BLaER1 treated with 17β-estradiol and CSF1 and Interleukin-3, amounts not matched to agents 10 nM and 100 nM (cell line): ENCODE results near the gene FAM120A.
A peak's percentile ranks its signal among the peaks of the same experiment; 100 is the strongest.

ENCODE experiments used
- H3K27ac ChIP-seq, 11 experiments: shearing (Covaris generic); formaldehyde crosslinking; 2 replicates each; pipeline ENCODE4 v1.8.1; 2022
- H3K27me3 ChIP-seq, 11 experiments: shearing (Covaris generic); formaldehyde crosslinking; 2 replicates each; pipeline ENCODE4 v1.8.1; 2022
- H3K36me3 ChIP-seq, 11 experiments: shearing (Covaris generic); formaldehyde crosslinking; 2 replicates each; pipeline ENCODE4 v1.8.1; 2022
- H3K4me1 ChIP-seq, 10 experiments: shearing (Covaris generic); formaldehyde crosslinking; 2 replicates each; pipeline ENCODE4 v1.8.1; 2022
- H3K4me2 ChIP-seq, 11 experiments: shearing (Covaris generic); formaldehyde crosslinking; 2 replicates each; pipeline ENCODE4 v1.8.1; 2022
- H3K4me3 ChIP-seq, 10 experiments: shearing (Covaris generic); formaldehyde crosslinking; 2 replicates each; pipeline ENCODE4 v1.8.1; 2022
- H3K9ac ChIP-seq, 11 experiments: shearing (Covaris generic); formaldehyde crosslinking; 2 replicates each; pipeline ENCODE4 v1.8.1; 2022
- H3K9me3 ChIP-seq, 11 experiments: shearing (Covaris generic); formaldehyde crosslinking; replicated peaks in 1 of 11; 2 replicates each; pipeline ENCODE4 v1.8.1; 2022
- H4K20me1 ChIP-seq, 11 experiments: shearing (Covaris generic); formaldehyde crosslinking; 2 replicates each; pipeline ENCODE4 v1.8.1; 2022
- Cebpa-rat ChIP-seq, 11 experiments: shearing (Covaris generic); IDR thresholded peaks; 2 replicates each; pipeline ENCODE4 v1.8.1; 2022

Gene FAM120A

DNA sequence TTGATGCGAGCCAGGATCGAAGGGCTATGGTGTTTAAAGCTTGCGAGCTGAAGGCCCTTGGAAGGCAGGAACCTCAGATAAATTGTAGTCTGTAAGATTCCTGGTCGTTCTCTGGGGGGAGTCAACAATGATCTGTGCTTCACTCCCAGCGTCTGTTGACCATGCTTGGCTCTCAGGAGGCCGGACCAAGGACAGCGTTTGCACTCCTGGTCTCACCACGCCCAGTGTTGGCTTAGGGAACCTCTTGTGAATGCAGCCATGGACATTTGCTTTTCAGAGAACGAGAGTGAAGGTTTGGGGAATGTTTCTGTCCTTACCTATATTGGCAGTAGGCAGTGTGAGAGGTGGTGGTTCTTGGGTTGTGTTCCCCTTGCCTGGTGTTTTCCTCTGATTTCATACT is 62.1 kb downstream of the FAM120A start:
- H4K20me1 ChIP-seq: peaks cover 26 to 83% (median 54%) of the 10 kb centered on the region in 11 experiments; a peak in 19 of 22 replicates

DNA sequence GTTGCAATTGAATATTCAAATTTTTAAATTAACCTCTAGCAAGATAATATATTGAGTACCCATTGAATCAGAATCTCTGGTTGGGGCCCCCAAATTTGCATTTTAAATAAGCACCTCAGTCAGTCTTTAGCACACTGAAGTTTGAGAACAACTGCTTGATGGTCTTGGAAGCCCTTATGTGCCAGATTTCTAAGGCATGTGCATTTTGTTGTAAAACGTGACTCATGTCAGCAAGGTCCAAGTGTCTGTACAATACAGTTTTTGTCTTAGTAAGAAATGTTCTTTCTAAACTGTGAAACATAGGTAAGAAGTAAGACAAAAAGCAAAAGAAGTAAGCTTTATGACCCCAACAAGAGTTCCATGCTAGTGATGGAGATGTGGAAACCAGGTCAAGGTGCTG is 65.8 kb downstream of the FAM120A start:
- H4K20me1 ChIP-seq: peaks cover 23 to 83% (median 76%) of the 10 kb centered on the region in 11 experiments; a peak in 20 of 22 replicates
- peaks cover 75 to 89% (median 83%) of the 10 kb centered on the region in 11 experiments for H3K36me3 ChIP-seq
- no peak for TF ChIP-seq Cebpa-rat (IDR thresholded peaks at IDR 0.05)
- no peak overlapping the region for H3K4me3 ChIP-seq
- no peak overlapping the region for H3K27ac ChIP-seq
- no peak overlapping the region for H3K4me2 ChIP-seq
- H3K4me1 ChIP-seq: peaks cover 0 to 11% (median 3%) of the 10 kb centered on the region in 10 experiments; a peak in 9 of 20 replicates
- no peaks in the 10 kb centered on the region for H3K9me3 ChIP-seq
- H3K9ac ChIP-seq: no peak overlapping the region
- no peaks in the 10 kb centered on the region for H3K27me3 ChIP-seq

More for the DNA sequence above, 62.1 kb downstream of the FAM120A start:
- Histone ChIP-seq H3K27ac (no peak overlapping the region), H3K9ac (no peak overlapping the region), H3K36me3 (peaks cover 49 to 79% (median 66%) of the 10 kb centered on the region in 11 experiments), H3K27me3 (no peaks in the 10 kb centered on the region), H3K4me2 (peak overlapping the region in 1 of 11 experiments; percentile 19; a peak in 1 of 22 replicates), H3K4me1 (peaks cover 5 to 39% (median 15%) of the 10 kb centered on the region in 10 experiments; a peak in 18 of 20 replicates), H3K9me3 (no peaks in the 10 kb centered on the region), H3K4me3 (no peak overlapping the region)
- no peak for TF ChIP-seq Cebpa-rat (IDR thresholded peaks at IDR 0.05)

DNA sequence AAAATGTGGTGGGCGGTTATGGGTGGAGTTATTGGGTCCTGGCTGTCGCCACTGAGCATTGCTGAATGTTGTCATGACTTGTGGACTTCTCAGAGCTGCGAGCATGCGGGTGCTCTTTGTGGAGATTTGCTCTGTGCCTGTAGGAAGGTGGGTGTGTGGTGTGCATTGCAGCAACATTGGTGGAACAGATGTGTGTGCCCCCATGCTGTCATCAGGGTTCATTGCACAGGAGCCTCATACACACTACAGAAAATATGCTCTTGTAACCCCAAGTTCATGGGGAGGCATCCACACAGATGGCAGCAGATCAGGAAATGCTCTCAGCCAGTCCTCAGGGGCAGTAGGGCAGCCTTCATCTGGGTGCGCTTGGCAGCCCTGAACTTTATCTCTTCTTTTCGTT is 69.0 kb downstream of the FAM120A start:
- Histone ChIP-seq H3K4me1 (peaks cover 0 to 6% (median 0%) of the 10 kb centered on the region in 10 experiments; a peak in 2 of 20 replicates), H3K27ac (0 out of 22 replicates have a peak overlapping the region, but pooled peaks of 1 of the 11 experiments have one; percentile 2), H3K27me3 (no peaks in the 10 kb centered on the region), H3K4me2 (no peak overlapping the region), H3K36me3 (peaks cover 84 to 96% (median 91%) of the 10 kb centered on the region in 11 experiments), H3K9me3 (no peaks in the 10 kb centered on the region), H3K9ac (no peak overlapping the region), H3K4me3 (no peak overlapping the region), H4K20me1 (peaks cover 35 to 89% (median 76%) of the 10 kb centered on the region in 11 experiments; a peak in 21 of 22 replicates)
- TF ChIP-seq Cebpa-rat (IDR thresholded peaks at IDR 0.05): no peak

DNA sequence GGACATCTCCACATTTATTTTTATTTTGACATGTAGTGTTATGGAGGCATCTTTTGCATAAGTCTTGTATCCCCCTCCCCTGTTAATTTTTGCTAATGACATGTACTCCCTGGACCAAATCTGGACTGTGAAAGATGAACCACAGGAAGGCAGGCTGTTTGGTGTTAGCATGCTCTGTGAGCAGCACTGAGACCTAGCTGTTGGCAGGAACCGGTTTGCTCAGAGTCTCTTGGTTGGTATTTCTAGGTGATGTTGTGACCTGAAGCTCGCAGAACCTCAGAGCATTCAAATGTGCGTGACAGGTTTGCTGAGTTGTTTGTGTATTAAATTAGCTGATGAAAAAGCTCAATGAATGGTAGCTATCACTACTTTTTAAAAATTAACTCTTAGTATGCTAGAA is 71.3 kb downstream of the FAM120A start:
- peaks cover 0 to 6% (median 0%) of the 10 kb centered on the region in 10 experiments; a peak in 2 of 20 replicates for H3K4me1 ChIP-seq
- TF ChIP-seq Cebpa-rat (IDR thresholded peaks at IDR 0.05): no peak
- H3K27me3 ChIP-seq: no peaks in the 10 kb centered on the region
- H3K9ac ChIP-seq: no peak overlapping the region
- H3K36me3 ChIP-seq: peaks cover 94 to 100% (median 95%) of the 10 kb centered on the region in 11 experiments
- H3K4me2 ChIP-seq: no peak overlapping the region
- no peak overlapping the region for H3K4me3 ChIP-seq
- peaks cover 37 to 97% (median 86%) of the 10 kb centered on the region in 11 experiments for H4K20me1 ChIP-seq
- H3K9me3 ChIP-seq: no peaks in the 10 kb centered on the region
- no peak overlapping the region for H3K27ac ChIP-seq

DNA sequence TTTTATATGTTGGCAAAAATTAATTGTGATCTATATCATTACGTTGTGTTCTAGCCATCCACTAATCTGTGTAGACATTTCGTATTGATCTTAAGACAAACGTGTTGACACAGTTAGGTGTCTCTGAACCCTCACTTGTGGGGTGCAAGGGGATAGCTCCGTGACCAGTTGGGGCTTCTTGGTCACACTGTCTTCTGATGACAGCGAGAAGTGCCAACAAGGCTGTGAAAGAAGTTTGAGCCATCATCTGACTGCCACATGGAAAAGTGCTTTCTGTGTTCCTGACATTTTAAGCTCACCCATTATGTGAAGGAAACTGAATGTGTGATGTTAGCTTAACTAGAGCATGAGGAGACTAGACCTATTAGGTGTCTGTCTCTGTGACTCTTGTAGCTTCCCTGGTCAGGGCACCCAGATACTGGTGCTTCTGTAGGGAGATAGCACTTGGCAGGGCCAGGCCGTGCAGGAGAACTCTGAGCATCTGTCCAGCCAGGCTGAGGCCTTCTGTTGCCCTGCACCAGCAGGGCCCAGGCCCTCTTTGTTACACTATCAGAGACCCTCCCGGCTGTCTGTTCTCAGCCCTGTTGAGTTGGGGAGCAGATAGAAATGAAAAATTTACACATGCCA is 72.1 kb downstream of the FAM120A start:
- no peaks in the 10 kb centered on the region for H3K27me3 ChIP-seq
- H4K20me1 ChIP-seq: peaks cover 28 to 97% (median 77%) of the 10 kb centered on the region in 11 experiments
- H3K27ac ChIP-seq: no peak overlapping the region
- no peaks in the 10 kb centered on the region for H3K9me3 ChIP-seq
- no peak overlapping the region for H3K4me2 ChIP-seq
- TF ChIP-seq Cebpa-rat (IDR thresholded peaks at IDR 0.05): no peak
- no peak overlapping the region for H3K4me3 ChIP-seq
- peaks cover 94 to 100% (median 95%) of the 10 kb centered on the region in 11 experiments for H3K36me3 ChIP-seq
- H3K4me1 ChIP-seq: peaks cover 0 to 6% (median 0%) of the 10 kb centered on the region in 10 experiments; a peak in 2 of 20 replicates
- no peak overlapping the region for H3K9ac ChIP-seq

DNA sequence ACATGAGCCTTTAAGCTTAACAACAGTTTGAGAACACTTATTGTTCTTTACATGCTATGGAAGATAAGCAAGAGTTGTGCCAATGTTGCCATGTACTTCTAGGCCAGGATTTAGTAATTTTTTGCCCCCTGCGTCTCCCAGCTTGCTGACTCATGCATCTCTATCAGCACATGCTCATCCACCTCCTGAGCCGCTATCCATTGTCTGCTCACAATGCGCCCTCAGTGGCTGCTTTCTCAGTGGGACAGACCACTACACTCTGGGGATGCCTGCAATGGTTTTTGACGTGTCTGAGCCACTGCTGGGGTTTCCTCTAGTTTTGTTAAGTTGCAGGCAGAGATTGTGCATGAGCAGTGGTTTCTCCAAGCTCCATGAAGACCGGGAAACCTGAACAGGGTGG is 74.0 kb downstream of the FAM120A start:
- no peak overlapping the region for H3K27ac ChIP-seq
- no peaks in the 10 kb centered on the region for H3K9me3 ChIP-seq
- no peak for TF ChIP-seq Cebpa-rat (IDR thresholded peaks at IDR 0.05)
- H3K27me3 ChIP-seq: no peaks in the 10 kb centered on the region
- peaks cover 28 to 88% (median 65%) of the 10 kb centered on the region in 11 experiments for H4K20me1 ChIP-seq
- H3K4me3 ChIP-seq: no peak overlapping the region
- H3K4me2 ChIP-seq: 0 out of 22 replicates have a peak overlapping the region, but pooled peaks of 1 of the 11 experiments have one; percentile 6
- peaks cover 0 to 6% (median 0%) of the 10 kb centered on the region in 10 experiments; a peak in 2 of 20 replicates for H3K4me1 ChIP-seq
- no peak overlapping the region for H3K9ac ChIP-seq
- peaks cover 92 to 100% (median 96%) of the 10 kb centered on the region in 11 experiments for H3K36me3 ChIP-seq

DNA sequence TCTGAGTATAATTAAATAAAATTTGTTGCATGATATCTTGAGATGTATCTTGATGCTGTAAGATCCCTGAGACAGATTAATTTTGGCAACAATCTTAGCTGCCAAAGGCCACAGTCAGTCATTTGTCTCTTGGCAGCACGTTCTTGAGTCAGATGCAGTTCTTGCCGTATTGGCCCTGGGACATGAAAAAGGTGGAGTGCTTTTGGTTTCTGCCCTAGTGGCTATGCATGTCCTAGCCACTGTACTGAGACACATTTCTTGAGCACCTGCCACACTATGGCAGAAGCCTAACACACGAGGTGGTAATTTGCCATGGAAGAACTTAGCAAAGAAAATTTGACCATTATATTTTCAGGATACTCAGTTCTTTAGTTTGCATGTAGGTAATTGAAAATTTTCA is 79.9 kb downstream of the FAM120A start:
- H3K36me3 ChIP-seq: peaks cover 96 to 100% (median 99%) of the 10 kb centered on the region in 11 experiments

DNA sequence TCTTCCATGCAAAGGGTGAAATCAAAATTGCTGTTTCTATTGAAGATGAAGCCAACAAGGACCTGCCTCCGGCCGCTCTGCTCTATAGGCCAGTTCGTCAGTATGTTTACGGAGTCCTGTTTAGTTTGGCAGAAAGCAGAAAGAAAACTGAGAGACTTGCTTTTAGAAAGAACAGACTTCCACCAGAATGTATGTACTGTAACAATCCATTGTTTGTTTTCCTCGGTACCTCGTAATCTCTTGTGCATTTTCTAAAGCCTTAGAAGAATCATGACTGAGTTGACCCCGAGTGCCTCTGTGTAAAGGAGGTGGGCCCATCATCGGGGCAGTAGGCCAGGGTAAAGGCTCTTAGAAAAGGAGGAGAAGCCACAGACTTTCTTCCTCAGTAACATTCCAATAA is 80.7 kb downstream of the FAM120A start:
- Histone ChIP-seq H3K27me3 (no peaks in the 10 kb centered on the region), H4K20me1 (peaks cover 8 to 65% (median 37%) of the 10 kb centered on the region in 11 experiments; a peak in 18 of 22 replicates), H3K4me2 (no peak overlapping the region), H3K36me3 (peaks cover 91 to 100% (median 99%) of the 10 kb centered on the region in 11 experiments), H3K4me3 (no peak overlapping the region), H3K27ac (no peak overlapping the region), H3K9ac (no peak overlapping the region), H3K4me1 (peaks cover 0 to 19% (median 17%) of the 10 kb centered on the region in 10 experiments; a peak in 16 of 20 replicates), H3K9me3 (no peaks in the 10 kb centered on the region)
- no peak for TF ChIP-seq Cebpa-rat (IDR thresholded peaks at IDR 0.05)

More for the DNA sequence above, 79.9 kb downstream of the FAM120A start:
- Histone ChIP-seq H3K4me1 (peaks cover 0 to 12% (median 9%) of the 10 kb centered on the region in 10 experiments; a peak in 15 of 20 replicates), H3K4me2 (no peak overlapping the region), H3K27ac (no peak overlapping the region), H4K20me1 (peaks cover 7 to 65% (median 35%) of the 10 kb centered on the region in 11 experiments; a peak in 18 of 22 replicates), H3K9ac (no peak overlapping the region), H3K9me3 (no peaks in the 10 kb centered on the region), H3K4me3 (no peak overlapping the region), H3K27me3 (no peaks in the 10 kb centered on the region)
- no peak for TF ChIP-seq Cebpa-rat (IDR thresholded peaks at IDR 0.05)

DNA sequence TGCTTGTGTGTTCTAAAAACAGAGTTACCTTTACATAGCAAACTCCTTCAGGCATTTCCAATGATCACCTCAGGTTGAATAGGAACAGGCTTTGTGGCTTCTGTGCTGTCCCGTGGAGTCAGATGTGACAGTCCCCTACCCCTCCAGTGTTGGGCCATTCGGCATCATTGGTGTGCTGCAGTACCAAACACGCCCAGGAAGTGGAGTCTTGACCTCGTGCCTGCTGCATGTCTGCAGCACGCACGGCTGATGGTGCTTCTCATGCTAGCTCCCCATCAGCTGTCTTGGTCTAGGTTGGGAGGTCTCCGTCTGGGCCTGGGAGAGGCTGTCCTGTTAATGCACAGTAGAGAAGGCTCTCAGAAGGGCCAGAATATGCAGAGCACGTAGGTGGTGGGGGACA is 82.4 kb downstream of the FAM120A start:
- Histone ChIP-seq H3K4me2 (no peak overlapping the region), H3K27me3 (no peaks in the 10 kb centered on the region), H3K4me1 (peaks cover 0 to 21% (median 18%) of the 10 kb centered on the region in 10 experiments; a peak in 16 of 20 replicates), H4K20me1 (peaks cover 8 to 67% (median 32%) of the 10 kb centered on the region in 11 experiments; a peak in 17 of 22 replicates), H3K4me3 (no peak overlapping the region), H3K36me3 (peaks cover 83 to 100% (median 96%) of the 10 kb centered on the region in 11 experiments), H3K9ac (no peak overlapping the region), H3K9me3 (no peaks in the 10 kb centered on the region), H3K27ac (no peak overlapping the region)
- no peak for TF ChIP-seq Cebpa-rat (IDR thresholded peaks at IDR 0.05)
